GM18861 (cell line): ENCODE results near the gene DHX57.

Source experiments
- ATAC-seq: cut with Tn5 transposase; IDR thresholded peaks from one replicate; pipeline ENCODE4 v1.9.1; 2021; ENCODE audit not compliant: unreplicated experiment

The DHX57 gene

GRCh38 chr2:38754506-38754905 is 121.2 kb downstream of the DHX57 start:
- ATAC-seq = no peak

GRCh38 chr2:38754049-38754448 is 121.7 kb downstream of the DHX57 start:
- ATAC-seq = no peak

DNA sequence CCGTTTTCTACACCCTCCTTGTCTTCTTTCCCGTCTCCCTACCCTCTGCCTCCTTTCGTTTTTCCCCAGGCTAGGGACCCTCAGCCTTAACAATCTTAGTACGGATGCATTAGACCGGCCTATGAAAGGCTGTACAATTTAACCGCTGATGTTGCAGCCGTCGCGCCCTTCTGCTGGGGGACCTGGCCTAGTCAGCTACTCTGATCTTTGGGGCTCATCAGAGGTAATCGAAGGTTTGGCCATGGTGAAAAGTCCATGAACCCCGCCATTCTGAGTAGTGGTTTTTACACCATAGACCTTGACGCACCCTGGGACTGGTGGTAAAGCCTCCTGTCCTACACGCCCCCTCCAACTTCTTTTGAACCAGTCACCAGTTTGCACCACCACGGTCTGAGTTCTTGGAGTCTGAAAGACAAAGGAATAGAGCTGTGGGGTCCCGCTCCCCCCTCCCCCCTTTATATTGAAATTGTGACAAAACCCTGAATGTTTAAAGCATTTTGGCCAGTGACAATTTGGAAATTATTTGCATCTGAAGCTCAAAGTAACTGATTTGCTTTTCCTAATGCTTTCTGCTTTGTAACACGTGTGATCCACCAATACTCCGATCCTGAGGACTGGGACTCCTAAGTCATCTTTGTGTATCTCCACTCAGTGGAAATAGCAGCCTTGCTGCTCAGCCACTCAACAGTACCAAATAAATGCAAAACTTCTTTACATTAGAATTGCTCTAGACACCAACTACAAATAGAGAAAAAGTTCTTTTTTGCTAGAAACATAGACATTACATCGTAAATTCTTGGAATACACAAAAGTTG is 123.9 kb downstream of the DHX57 start:
- ATAC-seq = peak; percentile 1

- peak; percentile 77 for ATAC-seq
These were observed 124.7 kb downstream of the DHX57 start, which contains the start of gene SRSF7 for GRCh38 chr2:38750891-38751595. Gene SRSF7, minus strand, starts transcription at chr2:38751361. Its CDS starts 105 bp downstream, at chr2:38751256.

- no peak for ATAC-seq
These were observed 125.5 kb downstream of the DHX57 start for GRCh38 chr2:38750011-38750890.

- no peak for ATAC-seq
These were observed 126.6 kb downstream of the DHX57 start for GRCh38 chr2:38748943-38749804.

- no peak for ATAC-seq
These were observed 127.3 kb downstream of the DHX57 start for GRCh38 chr2:38748391-38748790.

DNA sequence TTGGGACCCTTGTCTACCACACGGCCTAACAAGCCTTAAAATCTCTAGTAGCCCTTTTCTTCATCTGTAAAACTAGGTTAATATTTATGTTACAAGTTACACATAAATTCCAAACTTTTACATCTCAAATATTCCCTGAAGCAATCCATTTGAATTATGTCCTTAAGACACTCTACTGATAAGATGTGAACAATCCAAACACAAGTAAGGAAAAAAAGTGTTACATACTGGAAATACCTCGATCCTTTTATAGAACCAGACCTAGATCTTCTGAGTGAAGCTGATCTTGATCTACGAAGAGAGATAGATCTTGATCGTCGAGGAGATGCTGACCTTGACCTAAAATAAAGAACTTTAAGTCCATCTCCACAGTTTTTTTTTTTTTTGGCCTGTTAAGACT is 127.9 kb downstream of the DHX57 start:
- no peak for ATAC-seq
